Brain microvascular endothelial cell (primary cell): ENCODE results near the gene QTRT2.

ENCODE experiments used
- DNase-seq: peaks from one replicate; pipeline ENCODE4 v3.0.0-alpha.2; 2020
- H3K27ac ChIP-seq: fragments of 250-450 bp; sonication (Bioruptor Pico); 2 replicates; pipeline ENCODE4 v1.5.1; 2020; ENCODE audit warnings: mild to moderate bottlenecking, moderate library complexity
- H3K27me3 ChIP-seq: fragments of 250-450 bp; sonication (Bioruptor Pico); replicated peaks from 2 replicates; pipeline ENCODE4 v1.5.1; 2020; ENCODE audit warnings: mild to moderate bottlenecking
- H3K36me3 ChIP-seq: fragments of 250-450 bp; sonication (Bioruptor Pico); replicated peaks from 2 replicates; pipeline ENCODE4 v1.5.1; 2020; ENCODE audit warnings: mild to moderate bottlenecking
- H3K4me3 ChIP-seq: 2 replicates; pipeline ENCODE4 v1.5.1; 2011; ENCODE audit warnings: low read depth, mild to moderate bottlenecking, control low read depth, low read length, moderate library complexity
- CTCF ChIP-seq: IDR thresholded peaks from 2 replicates; pipeline ENCODE4 v1.5.1; 2011; ENCODE audit warnings: low read depth, mild to moderate bottlenecking, moderate library complexity, low read length, control low read depth, inconsistent platforms; ENCODE audit errors: missing control alignments
- in situ Hi-C: cut with HindIII; loops from 2 replicates; pipeline ENCODE4 v1.10.0; 2017; ENCODE audit warnings: low sequenced_read_pairs, low pct_ligation_motif_present

The QTRT2 gene

GRCh38 chr3:114060906-114061655 is 4.5 kb downstream of the QTRT2 start:
- Histone ChIP-seq H3K4me3 (no peak overlapping the region), H3K27me3 (no peaks in the 10 kb centered on the region), H3K27ac (no peak overlapping the region), H3K36me3 (no peaks in the 10 kb centered on the region)
- no peak for TF ChIP-seq CTCF
- DNase-seq = no peak
- in situ Hi-C loops = no loop called here

GRCh38 chr3:114067804-114068203 is 11.3 kb downstream of the QTRT2 start:
- no peak for TF ChIP-seq CTCF
- in situ Hi-C loops = no loop called here
- Histone ChIP-seq H3K4me3 (no peak overlapping the region), H3K27ac (no peak overlapping the region), H3K36me3 (peaks cover 13% of the 10 kb centered on the region), H3K27me3 (no peaks in the 10 kb centered on the region)
- DNase-seq = no peak

GRCh38 chr3:114068336-114068735 is 11.8 kb downstream of the QTRT2 start:
- no peak for TF ChIP-seq CTCF
- peaks cover 13% of the 10 kb centered on the region for H3K36me3 ChIP-seq

GRCh38 chr3:114071786-114072185 is 15.2 kb downstream of the QTRT2 start:
- Histone ChIP-seq H3K4me3 (no peak overlapping the region), H3K27me3 (no peaks in the 10 kb centered on the region), H3K27ac (no peak overlapping the region), H3K36me3 (peaks cover 19% of the 10 kb centered on the region)
- no peak for TF ChIP-seq CTCF
- DNase-seq = no peak
- in situ Hi-C loops = no loop called here

More at GRCh38 chr3:114068336-114068735, 11.8 kb downstream of the QTRT2 start:
- Histone ChIP-seq H3K4me3 (no peak overlapping the region), H3K27ac (no peak overlapping the region), H3K27me3 (no peaks in the 10 kb centered on the region)
- DNase-seq = no peak
- in situ Hi-C loops = no loop called here

GRCh38 chr3:114076711-114077110 is 20.2 kb downstream of the QTRT2 start:
- no peak for TF ChIP-seq CTCF
- no peak for DNase-seq
- no peaks in the 10 kb centered on the region for H3K27me3 ChIP-seq
- H3K36me3 ChIP-seq = peaks cover 20% of the 10 kb centered on the region
- H3K27ac ChIP-seq = no peak overlapping the region
- in situ Hi-C loops = no loop called here
- H3K4me3 ChIP-seq = no peak overlapping the region

- Histone ChIP-seq H3K4me3 (no peak overlapping the region), H3K27ac (no peak overlapping the region), H3K27me3 (no peaks in the 10 kb centered on the region), H3K36me3 (peaks cover 25% of the 10 kb centered on the region)
- in situ Hi-C loops = no loop called here
- DNase-seq = no peak
- no peak for TF ChIP-seq CTCF
Observed at GRCh38 chr3:114078126-114078525, 21.6 kb downstream of the QTRT2 start.
